ENCODE results near the gene PSAP. TPM values are rescaled to one million over a fixed set of nuclear protein-coding genes. Genes with fewer than 3 reads are reported as not detected.
A peak's percentile ranks its signal among the peaks of the same experiment; 100 is the strongest.

The PSAP gene
- total RNA-seq, 1 experiment from 2014 or later: 648 TPM

GRCh38 chr10:71846816-71847215, 4.2 kb downstream of the PSAP start:
- no peak for DNase-seq (ENCODE audit: extremely low read depth, low read depth)

- no peak for DNase-seq (ENCODE audit: extremely low read depth, low read depth)
Observed at GRCh38 chr10:71845410-71846405, 5.3 kb downstream of the PSAP start.

- DNase-seq (ENCODE audit: extremely low read depth, low read depth): no peak
Observed at GRCh38 chr10:71844695-71845094, 6.4 kb downstream of the PSAP start.

GRCh38 chr10:71844084-71844483, 7.0 kb downstream of the PSAP start:
- no peak for DNase-seq (ENCODE audit: extremely low read depth, low read depth)

- DNase-seq (ENCODE audit: extremely low read depth, low read depth): no peak
Observed at GRCh38 chr10:71842856-71843686, 8.0 kb downstream of the PSAP start.

GRCh38 chr10:71842422-71842821, 8.6 kb downstream of the PSAP start:
- DNase-seq (ENCODE audit: extremely low read depth, low read depth): no peak

GRCh38 chr10:71840958-71841335, 10.1 kb downstream of the PSAP start:
- no peak for DNase-seq (ENCODE audit: extremely low read depth, low read depth)

GRCh38 chr10:71840177-71840957, 10.7 kb downstream of the PSAP start:
- peak; percentile 65 for DNase-seq (ENCODE audit: extremely low read depth, low read depth)

GRCh38 chr10:71838264-71839211, 12.5 kb downstream of the PSAP start:
- DNase-seq (ENCODE audit: extremely low read depth, low read depth): no peak

GRCh38 chr10:71837098-71837827, 13.8 kb downstream of the PSAP start:
- DNase-seq (ENCODE audit: extremely low read depth, low read depth): no peak

- DNase-seq (ENCODE audit: extremely low read depth, low read depth): no peak
Observed at GRCh38 chr10:71836596-71836974, 14.5 kb downstream of the PSAP start.

- DNase-seq (ENCODE audit: extremely low read depth, low read depth): no peak
Observed at GRCh38 chr10:71835671-71836595, 15.1 kb downstream of the PSAP start.

- no peak for DNase-seq (ENCODE audit: extremely low read depth, low read depth)
Observed at GRCh38 chr10:71834343-71834674, 16.7 kb downstream of the PSAP start.

- no peak for DNase-seq (ENCODE audit: extremely low read depth, low read depth)
Observed at GRCh38 chr10:71833451-71834342, 17.4 kb downstream of the PSAP start.

GRCh38 chr10:71832967-71833366, 18.1 kb downstream of the PSAP start:
- no peak for DNase-seq (ENCODE audit: extremely low read depth, low read depth)

- no peak for DNase-seq (ENCODE audit: extremely low read depth, low read depth)
Observed at GRCh38 chr10:71831646-71832552, 19.2 kb downstream of the PSAP start.

Measured in NCI-H460 (cell line).